Esophagus (tissue), 2 donors: ENCODE data around the gene FAT1. TPM values are rescaled to one million over a fixed set of nuclear protein-coding genes. Genes with fewer than 3 reads are reported as not detected.

Source experiments
- H3K27ac ChIP-seq, 2 donors: one replicate each; pipeline ENCODE4 v1.5.1; 2013; ENCODE audit warnings: low read depth in 2 of 2, mild to moderate bottlenecking in 2 of 2, inconsistent platforms in 1 of 2, low read length in 1 of 2, moderate library complexity in 1 of 2
- H3K27me3 ChIP-seq, 2 donors: one replicate each; pipeline ENCODE4 v1.6.1; 2013; ENCODE audit warnings: low read length in 2 of 2, control low read depth in 1 of 2, mild to moderate bottlenecking in 1 of 2; ENCODE audit not compliant: insufficient read depth in 2 of 2, control insufficient read depth in 1 of 2
- H3K36me3 ChIP-seq, 2 donors: one replicate each; pipeline ENCODE4 v1.6.1; 2013; ENCODE audit warnings: low read length in 1 of 2; ENCODE audit not compliant: control insufficient read depth in 2 of 2, insufficient read depth in 2 of 2
- H3K4me1 ChIP-seq, 2 donors: one replicate each; pipeline ENCODE4 v1.6.1; 2013; ENCODE audit warnings: low read length in 1 of 2; ENCODE audit not compliant: control insufficient read depth in 2 of 2, insufficient read depth in 2 of 2
- H3K4me3 ChIP-seq, 2 donors: one replicate each; pipeline ENCODE4 v1.5.1; 2013; ENCODE audit warnings: low read length in 2 of 2, mild to moderate bottlenecking in 2 of 2, low read depth in 1 of 2, moderate library complexity in 1 of 2
- H3K9me3 ChIP-seq, 2 donors: one replicate each; pipeline ENCODE4 v1.6.1; 2013; ENCODE audit warnings: mild to moderate bottlenecking in 2 of 2, low read depth in 1 of 2, low read length in 1 of 2, moderate library complexity in 1 of 2; ENCODE audit not compliant: control insufficient read depth in 2 of 2, insufficient read depth in 1 of 2
- WGBS, 2 donors: extraction: QIAGEN DNeasy Blood & Tissue Kit; methylation state at CpG; one replicate each; pipeline ENCODE4 v1.1.7; 2013; 5-methylcytosine and 5-hydroxymethylcytosine counted together
- polyA plus RNA-seq, 2 donors: library from polyadenylated mRNA; stranded (reverse); fragments of 200-250 nt; gene quantifications; one replicate each; pipeline ENCODE4 v1.2.3, GENCODE V29; 2013
- donor health status: healthy with polysubstance abuse.
- donor health status: Bipolar disorder and iron deficiency.

The FAT1 gene
- polyA plus RNA-seq, 2 donors, result 11.5 to 21.0 TPM

DNA sequence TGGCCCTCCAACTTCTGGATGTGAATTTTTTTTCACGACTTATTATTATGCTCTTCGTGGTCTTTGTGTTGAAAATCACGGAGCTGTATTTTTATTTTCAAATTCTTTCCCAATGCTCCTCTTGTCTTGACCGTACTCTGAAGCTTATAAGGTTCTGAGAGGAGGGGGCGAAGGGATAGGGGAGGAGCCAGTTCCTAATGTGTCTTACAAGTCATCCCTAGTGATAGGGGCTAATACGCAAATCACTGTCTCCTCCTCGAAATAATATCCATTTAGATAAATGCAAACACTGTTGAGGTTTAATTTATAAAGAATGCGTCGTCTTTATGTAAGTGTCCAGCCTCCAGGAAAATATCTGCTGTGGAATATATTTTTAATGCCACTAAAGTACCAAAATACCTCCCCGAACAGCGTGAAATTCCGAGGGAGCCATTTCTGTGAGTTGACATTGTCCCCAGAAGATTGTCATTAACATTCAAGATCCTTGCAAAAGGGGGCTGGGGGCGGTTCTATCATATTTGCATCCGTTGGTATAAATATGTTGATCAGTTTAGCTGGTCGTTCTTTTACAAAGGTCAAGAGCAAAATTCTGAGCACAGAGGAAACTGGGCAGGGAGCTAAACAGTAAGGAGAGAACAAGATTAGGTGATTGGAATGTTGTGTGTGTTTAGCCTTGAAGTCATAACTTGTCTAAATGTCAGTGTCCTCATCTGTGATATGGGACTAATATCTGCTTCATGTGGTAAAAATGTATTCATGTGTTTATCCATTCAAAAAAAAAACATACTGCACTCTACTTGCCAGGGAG lies 3.7 kb upstream of the FAT1 start:
- Histone ChIP-seq H3K4me1 (no peaks in the 10 kb centered on the region), H3K9me3 (no peaks in the 10 kb centered on the region), H3K27me3 (no peaks in the 10 kb centered on the region), H3K27ac (peak overlapping the region; percentile 72 to 86), H3K4me3 (peak overlapping the region; percentile 59 to 84), H3K36me3 (no peaks in the 10 kb centered on the region)
- WGBS, 2 donors, result 11 to 13% methylated on average over 15 of the region's 15 CpGs

DNA sequence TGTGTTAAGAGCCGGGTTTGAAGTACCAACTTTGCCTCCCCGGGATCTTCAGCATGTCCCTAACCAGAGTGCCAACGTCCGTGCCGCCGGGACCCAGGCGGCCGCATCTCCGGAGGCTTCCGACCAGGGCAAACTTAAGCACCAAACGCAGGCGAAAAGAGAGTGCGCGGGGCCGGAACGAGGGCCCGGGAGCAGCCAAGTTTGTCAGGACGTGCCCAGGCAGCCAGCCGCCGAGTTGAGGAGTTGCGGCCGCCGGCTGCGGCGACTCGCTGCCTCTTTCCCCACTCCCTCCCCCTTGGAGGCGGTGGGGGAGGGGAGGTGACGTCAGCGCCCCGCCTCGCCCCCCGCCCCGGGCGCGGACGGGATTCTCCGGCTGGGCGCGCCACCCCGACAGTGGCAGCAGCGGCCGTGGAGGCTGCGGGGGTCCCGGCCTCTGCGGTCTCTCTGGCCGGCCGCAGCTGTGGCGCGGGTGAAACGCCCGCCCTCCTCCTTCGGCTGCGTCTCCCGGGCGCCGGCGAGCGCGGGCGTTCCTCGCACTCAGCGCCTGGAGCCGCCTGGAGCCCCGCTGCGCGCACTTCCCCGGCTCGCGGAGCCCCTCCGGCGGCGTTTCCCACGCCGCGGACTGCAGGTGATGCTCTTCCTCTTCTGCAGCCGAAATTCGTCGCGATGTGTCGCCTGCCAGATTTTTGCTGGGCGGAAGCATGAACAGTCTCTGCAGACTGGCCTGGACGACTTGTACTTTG lies 2.9 kb upstream of the FAT1 start:
- Histone ChIP-seq H3K27me3 (no peaks in the 10 kb centered on the region), H3K4me1 (no peaks in the 10 kb centered on the region), H3K4me3 (peak overlapping the region; percentile 59 to 84), H3K9me3 (no peaks in the 10 kb centered on the region), H3K27ac (peak overlapping the region; percentile 72 to 86), H3K36me3 (no peaks in the 10 kb centered on the region)
- 1 to 2% methylated on average over 45 to 82 of the region's 82 CpGs for WGBS, 2 donors

- H3K27me3 ChIP-seq, result no peaks in the 10 kb centered on the region
- no peaks in the 10 kb centered on the region for H3K36me3 ChIP-seq
- peak overlapping the region; percentile 59 to 84 for H3K4me3 ChIP-seq
- H3K27ac ChIP-seq, result peak overlapping the region; percentile 72 to 86
- H3K4me1 ChIP-seq, result no peaks in the 10 kb centered on the region
- no peaks in the 10 kb centered on the region for H3K9me3 ChIP-seq
- 2 to 3% methylated on average over 54 of the region's 54 CpGs for whole genome bisulfite sequencing, 2 donors
These were observed 2.1 kb upstream of the FAT1 start for GRCh38 chr4:186725469-186726425.

DNA sequence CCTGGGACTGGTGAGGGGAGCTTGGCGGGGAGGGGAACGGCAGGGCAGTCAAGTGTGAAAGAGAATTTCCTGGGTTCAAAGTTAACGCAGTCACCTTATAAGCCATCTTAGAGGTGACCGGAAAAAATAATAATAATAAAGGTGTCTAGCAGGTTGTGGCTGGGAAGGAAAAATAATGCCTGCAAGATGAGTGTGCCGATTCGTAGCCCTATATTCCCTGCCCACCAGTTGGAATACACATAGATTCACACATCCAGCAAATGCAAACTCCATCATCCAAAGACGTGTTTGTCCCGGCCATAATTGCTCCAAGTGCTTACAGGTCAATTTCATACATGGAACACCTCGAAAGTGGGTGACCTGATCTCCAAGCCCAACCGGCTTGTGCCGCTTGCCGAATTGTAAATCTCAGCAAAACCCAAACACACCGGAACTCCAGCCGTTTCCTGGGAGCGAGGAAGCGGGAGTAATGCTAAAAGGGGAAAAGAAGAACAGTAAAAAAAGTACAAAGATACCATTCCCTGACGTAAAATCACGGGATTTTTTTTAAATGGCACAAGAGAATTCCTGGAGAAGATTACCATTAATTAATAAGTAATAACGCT lies 1.3 kb upstream of the FAT1 start:
- peak overlapping the region; percentile 88 to 89 for H3K27ac ChIP-seq
- 2 to 3% methylated on average over 19 of the region's 19 CpGs for WGBS, 2 donors
- H3K36me3 ChIP-seq, result no peaks in the 10 kb centered on the region
- peak overlapping the region; percentile 83 to 84 for H3K4me3 ChIP-seq
- no peaks in the 10 kb centered on the region for H3K4me1 ChIP-seq
- no peaks in the 10 kb centered on the region for H3K9me3 ChIP-seq
- no peaks in the 10 kb centered on the region for H3K27me3 ChIP-seq

DNA sequence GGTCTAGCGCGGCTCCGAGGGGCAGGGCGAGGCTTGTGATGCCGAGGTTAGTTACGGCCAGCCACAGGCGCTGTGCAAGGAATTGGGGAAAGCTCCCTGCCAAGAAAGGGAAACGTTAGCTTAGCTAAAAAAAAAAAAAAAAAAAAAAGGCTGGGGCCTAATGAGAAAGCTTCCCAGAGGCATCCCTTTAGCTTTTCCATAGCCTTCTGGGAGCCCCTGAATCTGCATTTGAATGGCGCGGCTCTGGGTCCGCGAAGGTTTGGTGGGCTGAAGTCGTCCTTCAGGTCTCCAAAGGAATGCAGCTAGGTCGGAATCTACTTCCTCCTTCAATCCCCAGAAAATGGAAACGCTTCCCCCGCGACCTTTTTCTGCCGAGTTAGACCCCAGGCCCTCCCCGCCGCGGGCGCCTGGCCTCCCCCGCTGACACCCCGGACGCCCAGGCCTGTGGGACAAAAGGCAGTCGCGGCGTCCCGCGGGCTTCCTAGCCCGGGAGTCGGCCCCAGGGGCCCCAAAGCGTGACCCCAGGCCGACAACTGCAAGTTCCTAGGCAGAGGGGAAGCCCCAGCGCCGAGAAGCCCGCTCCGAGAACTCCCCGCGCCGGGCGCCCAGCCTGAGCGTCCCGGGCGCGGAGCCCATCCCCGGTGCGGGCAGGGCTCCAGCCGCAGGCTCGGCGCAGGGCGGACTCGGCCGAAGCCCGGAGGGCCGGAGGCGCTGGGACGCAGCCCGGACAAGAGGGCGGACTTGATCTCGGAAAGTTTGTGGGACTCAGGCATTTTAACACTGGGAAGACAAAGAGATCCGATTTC lies 605 bp upstream of the FAT1 start:
- no peaks in the 10 kb centered on the region for H3K27me3 ChIP-seq
- WGBS, 2 donors, result 2% methylated on average over 62 of the region's 62 CpGs
- peak overlapping the region; percentile 88 to 89 for H3K27ac ChIP-seq
- H3K4me3 ChIP-seq, result peak overlapping the region; percentile 83 to 84
- H3K4me1 ChIP-seq, result no peaks in the 10 kb centered on the region
- no peaks in the 10 kb centered on the region for H3K9me3 ChIP-seq
- no peaks in the 10 kb centered on the region for H3K36me3 ChIP-seq

GRCh38 chr4:186722796-186723291 lies 812 bp downstream of the FAT1 start:
- peak overlapping the region; percentile 83 to 84 for H3K4me3 ChIP-seq
- no peaks in the 10 kb centered on the region for H3K27me3 ChIP-seq
- H3K4me1 ChIP-seq, result no peaks in the 10 kb centered on the region
- WGBS, 2 donors, result 1 to 3% methylated on average over 16 of the region's 16 CpGs
- no peaks in the 10 kb centered on the region for H3K9me3 ChIP-seq
- peak overlapping the region; percentile 88 to 89 for H3K27ac ChIP-seq
- no peaks in the 10 kb centered on the region for H3K36me3 ChIP-seq

DNA sequence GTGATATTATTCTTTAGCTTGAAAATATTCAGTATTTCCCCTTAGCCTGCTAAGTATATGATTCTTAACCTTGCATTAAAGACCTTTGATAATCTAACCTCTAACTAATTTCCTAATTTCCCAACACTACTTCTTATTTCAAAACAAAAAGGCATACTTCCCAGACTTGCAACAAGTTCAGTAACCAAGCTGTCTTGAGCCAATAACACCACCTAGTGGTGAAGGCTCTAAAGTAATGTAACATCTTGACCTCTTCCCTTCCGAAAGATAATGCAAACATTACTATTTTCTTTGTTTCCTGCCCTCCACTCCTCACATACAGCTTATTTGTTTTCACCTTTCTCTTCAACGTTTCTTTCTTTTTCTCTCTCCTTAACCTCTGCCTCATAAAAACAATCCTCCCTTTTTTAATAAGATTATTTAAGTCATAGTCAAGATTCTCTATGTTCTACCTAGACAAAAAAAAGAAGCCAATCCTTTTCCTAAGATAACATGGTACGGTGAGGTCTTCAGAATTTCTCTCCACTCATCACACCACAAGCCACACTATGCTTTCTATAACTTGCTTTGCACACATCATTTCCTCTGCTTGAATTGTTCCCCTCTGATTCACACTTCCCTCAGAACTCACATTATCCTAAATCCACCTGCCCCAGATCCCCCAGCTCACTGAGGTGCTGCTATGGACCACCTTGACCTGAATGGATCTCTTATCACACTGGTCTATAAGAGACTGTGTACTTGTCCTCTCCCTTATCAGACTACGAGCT lies 3.5 kb downstream of the FAT1 start:
- no peak overlapping the region for H3K27ac ChIP-seq
- H3K27me3 ChIP-seq, result no peaks in the 10 kb centered on the region
- no peaks in the 10 kb centered on the region for H3K36me3 ChIP-seq
- no peaks in the 10 kb centered on the region for H3K9me3 ChIP-seq
- WGBS, 2 donors, result 84 to 86% methylated on average over 4 of the region's 4 CpGs
- no peak overlapping the region for H3K4me3 ChIP-seq
- H3K4me1 ChIP-seq, result no peaks in the 10 kb centered on the region

DNA sequence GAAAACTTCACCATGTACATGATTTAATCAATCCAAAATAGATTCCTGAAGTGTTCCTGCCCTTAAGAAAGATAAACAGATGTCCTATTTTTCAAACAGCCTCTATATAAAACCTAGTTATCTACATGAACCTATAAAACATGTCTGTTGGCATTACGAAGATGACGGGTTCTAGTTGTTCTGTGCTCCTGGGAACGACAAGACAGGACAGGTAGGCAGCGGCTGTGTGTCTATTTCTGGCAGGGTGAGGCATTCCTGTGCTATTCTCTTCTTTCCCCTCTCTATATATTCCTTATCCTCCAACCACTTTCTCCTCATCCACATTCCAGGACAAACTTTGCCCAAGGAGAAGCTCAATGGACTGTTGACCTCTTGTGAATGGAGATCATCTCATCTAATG lies 6.1 kb downstream of the FAT1 start:
- Histone ChIP-seq H3K27ac (no peak overlapping the region), H3K4me1 (no peaks in the 10 kb centered on the region), H3K36me3 (no peaks in the 10 kb centered on the region), H3K27me3 (no peaks in the 10 kb centered on the region), H3K9me3 (no peaks in the 10 kb centered on the region), H3K4me3 (no peak overlapping the region)
- 55 to 70% methylated on average over 4 of the region's 4 CpGs for WGBS, 2 donors
